Mononuclear cell (primary cell): ENCODE data around the gene C8B. TPM values are rescaled to one million over a fixed set of nuclear protein-coding genes. Genes with fewer than 3 reads are reported as not detected.

Experiments
- H3K27me3 ChIP-seq: 2 replicates; pipeline ENCODE4 v1.6.0; 2011; ENCODE audit warnings: low read length, control low read depth; ENCODE audit not compliant: insufficient read depth
- H3K4me1 ChIP-seq: 2 replicates; pipeline ENCODE4 v1.5.1; 2011; ENCODE audit warnings: mild to moderate bottlenecking, low read length, control low read depth; ENCODE audit not compliant: insufficient read depth
- H3K4me3 ChIP-seq: 2 replicates; pipeline ENCODE4 v1.5.1; 2011; ENCODE audit warnings: mild to moderate bottlenecking, low read length, moderate library complexity
- H3K9me3 ChIP-seq: 2 replicates; pipeline ENCODE4 v1.5.1; 2011; ENCODE audit warnings: low read depth, mild to moderate bottlenecking, control low read depth, low read length
- total RNA-seq: library from RNA; depleted of rRNA; stranded (reverse); fragments of >200 nt; gene quantifications from one replicate; pipeline ENCODE4 v1.2.3, GENCODE V29; 2012

C8B gene
- total RNA-seq, 1 donor, result not detected

- Histone ChIP-seq H3K4me1 (peaks cover under 1% of the 10 kb centered on the region), H3K4me3 (no peak overlapping the region), H3K27me3 (no peaks in the 10 kb centered on the region), H3K9me3 (no peaks in the 10 kb centered on the region)
These were observed 14.4 kb upstream of the C8B start for GRCh38 chr1:56979986-56980755.

- H3K27me3 ChIP-seq, result no peaks in the 10 kb centered on the region
- H3K9me3 ChIP-seq, result no peaks in the 10 kb centered on the region
- H3K4me3 ChIP-seq, result no peak overlapping the region
- H3K4me1 ChIP-seq, result peaks cover 10% of the 10 kb centered on the region
These were observed 13.0 kb upstream of the C8B start for GRCh38 chr1:56978819-56979218.

- no peak overlapping the region for H3K4me3 ChIP-seq
- H3K9me3 ChIP-seq, result no peaks in the 10 kb centered on the region
- no peaks in the 10 kb centered on the region for H3K27me3 ChIP-seq
- H3K4me1 ChIP-seq, result peaks cover 10% of the 10 kb centered on the region
These were observed 12.1 kb upstream of the C8B start for GRCh38 chr1:56977910-56978309.

GRCh38 chr1:56975446-56975845 lies 9.6 kb upstream of the C8B start:
- Histone ChIP-seq H3K27me3 (no peaks in the 10 kb centered on the region), H3K4me1 (peaks cover 10% of the 10 kb centered on the region), H3K9me3 (no peaks in the 10 kb centered on the region), H3K4me3 (no peak overlapping the region)

GRCh38 chr1:56973923-56974742 lies 8.3 kb upstream of the C8B start:
- Histone ChIP-seq H3K4me3 (no peak overlapping the region), H3K9me3 (no peaks in the 10 kb centered on the region), H3K27me3 (no peaks in the 10 kb centered on the region), H3K4me1 (peaks cover 10% of the 10 kb centered on the region)

- H3K27me3 ChIP-seq, result no peaks in the 10 kb centered on the region
- peaks cover 10% of the 10 kb centered on the region for H3K4me1 ChIP-seq
- H3K4me3 ChIP-seq, result no peak overlapping the region
- no peaks in the 10 kb centered on the region for H3K9me3 ChIP-seq
These were observed 7.2 kb upstream of the C8B start for GRCh38 chr1:56972976-56973375.

- H3K4me3 ChIP-seq, result no peak overlapping the region
- H3K27me3 ChIP-seq, result no peaks in the 10 kb centered on the region
- no peaks in the 10 kb centered on the region for H3K9me3 ChIP-seq
- H3K4me1 ChIP-seq, result peaks cover 10% of the 10 kb centered on the region
These were observed 4.5 kb upstream of the C8B start for GRCh38 chr1:56970280-56970679.

GRCh38 chr1:56968878-56969495 lies 3.2 kb upstream of the C8B start:
- H3K4me1 ChIP-seq, result peaks cover under 1% of the 10 kb centered on the region
- H3K9me3 ChIP-seq, result no peaks in the 10 kb centered on the region
- H3K4me3 ChIP-seq, result no peak overlapping the region
- no peaks in the 10 kb centered on the region for H3K27me3 ChIP-seq

GRCh38 chr1:56967900-56968832 lies 2.4 kb upstream of the C8B start:
- H3K4me3 ChIP-seq, result no peak overlapping the region

GRCh38 chr1:56967355-56967754 lies 1.5 kb upstream of the C8B start:
- H3K4me1 ChIP-seq, result no peaks in the 10 kb centered on the region
- no peaks in the 10 kb centered on the region for H3K9me3 ChIP-seq
- H3K27me3 ChIP-seq, result no peaks in the 10 kb centered on the region
- no peak overlapping the region for H3K4me3 ChIP-seq

More at GRCh38 chr1:56967900-56968832, 2.4 kb upstream of the C8B start:
- no peaks in the 10 kb centered on the region for H3K4me1 ChIP-seq
- no peaks in the 10 kb centered on the region for H3K27me3 ChIP-seq
- no peaks in the 10 kb centered on the region for H3K9me3 ChIP-seq

- H3K27me3 ChIP-seq, result no peaks in the 10 kb centered on the region
- H3K9me3 ChIP-seq, result no peaks in the 10 kb centered on the region
- H3K4me3 ChIP-seq, result no peak overlapping the region
- no peaks in the 10 kb centered on the region for H3K4me1 ChIP-seq
These were observed 834 bp upstream of the C8B start for GRCh38 chr1:56966698-56966999.

- Histone ChIP-seq H3K4me3 (no peak overlapping the region), H3K27me3 (no peaks in the 10 kb centered on the region), H3K9me3 (no peaks in the 10 kb centered on the region), H3K4me1 (no peaks in the 10 kb centered on the region)
These were observed 624 bp downstream of the C8B start for GRCh38 chr1:56965191-56965590.

- H3K4me3 ChIP-seq, result no peak overlapping the region
These were observed 1.3 kb downstream of the C8B start for GRCh38 chr1:56964349-56965017.

GRCh38 chr1:56963667-56964066 lies 2.1 kb downstream of the C8B start:
- H3K9me3 ChIP-seq, result no peaks in the 10 kb centered on the region
- H3K4me3 ChIP-seq, result no peak overlapping the region
- no peaks in the 10 kb centered on the region for H3K27me3 ChIP-seq
- no peaks in the 10 kb centered on the region for H3K4me1 ChIP-seq

More at GRCh38 chr1:56964349-56965017, 1.3 kb downstream of the C8B start:
- Histone ChIP-seq H3K4me1 (no peaks in the 10 kb centered on the region), H3K9me3 (no peaks in the 10 kb centered on the region), H3K27me3 (no peaks in the 10 kb centered on the region)
